PC-9 (cell line): Measurements from ENCODE around the gene SEL1L3.

Source experiments
- CTCF ChIP-seq: fragments of 200-600 bp; sonication (generic); conservative IDR thresholded peaks from 2 replicates; pipeline ENCODE4 v1.6.1; 2017; ENCODE audit warnings: mixed run types, antibody characterized with exemption, mild to moderate bottlenecking, moderate library complexity
- EZH2 ChIP-seq: fragments of 200-600 bp; sonication (generic); IDR thresholded peaks from 2 replicates; pipeline ENCODE4 v1.8.0; 2017; ENCODE audit warnings: antibody characterized with exemption, low read depth

- TF ChIP-seq CTCF (no peak), EZH2 (no peak)
Measured at GRCh38 chr4:25839687-25840086, 23.1 kb downstream of the SEL1L3 start.
